ENCODE data around the gene PCNX2. TPM values are rescaled to one million over a fixed set of nuclear protein-coding genes. Genes with fewer than 3 reads are reported as not detected.

PCNX2 gene
- total and polyA plus RNA-seq, 2 donors (not counting 3 experiments of a cell fraction or from before 2014, with no cell fraction given): 6.6 to 11.0 TPM

GRCh38 chr1:232990176-232991128, 305.1 kb downstream of the PCNX2 start:
- ChIA-PET CTCF (interaction anchor here (0.8 to 1.1 kb wide), 2 partner anchors 10 to 38 kb away, joined by 3 to 4 read pairs; no protein-coding TSS in a partner anchor), POLR2A (no interaction called here)
- Histone ChIP-seq H3K4me3 (replicated peaks in 1 of 3; ENCODE audit: insufficient read depth in 1 of 3, low read depth in 1 of 3, low read length in 3 of 3) (no peak overlapping the region), H3K79me2 (ENCODE audit: control insufficient read depth, insufficient read depth, low read length) (no peaks in the 10 kb centered on the region), H3K9me3 (replicated peaks; ENCODE audit: control insufficient read depth, insufficient read depth, low read length) (no peaks in the 10 kb centered on the region), H4K20me1 (replicated peaks; ENCODE audit: control insufficient read depth, extremely low read depth, insufficient read depth, low read length) (no peaks in the 10 kb centered on the region), H3K4me2 (ENCODE audit: insufficient read depth, low read length) (no peak overlapping the region), H3K36me3 (ENCODE audit: control insufficient read depth in 2 of 2, extremely low read depth in 1 of 2, insufficient read depth in 2 of 2, low read length in 2 of 2) (no peaks in the 10 kb centered on the region), H3K4me1 (ENCODE audit: control insufficient read depth, extremely low read depth, insufficient read depth, low read length) (no peaks in the 10 kb centered on the region), H3K9ac (replicated peaks; ENCODE audit: extremely low read depth, insufficient read depth, low read length) (no peak overlapping the region), H3K9me1 (replicated peaks; ENCODE audit: control insufficient read depth, extremely low read depth, insufficient read depth, low read length) (no peaks in the 10 kb centered on the region), H3K27ac (ENCODE audit: insufficient read depth, low read depth, low read length) (no peak overlapping the region), H2AFZ (ENCODE audit: low read depth, low read length) (no peak overlapping the region), H3K27me3 (ENCODE audit: control insufficient read depth in 2 of 2, insufficient read depth in 2 of 2, low read length in 2 of 2) (no peaks in the 10 kb centered on the region)
- TF ChIP-seq MYC (IDR thresholded peaks at IDR 0.05; ENCODE audit: low read depth, low read length) (no peak), POLR2A (IDR thresholded peaks at IDR 0.05; ENCODE audit: low read depth, low read length) (no peak), FOS (IDR thresholded peaks at IDR 0.05; ENCODE audit: borderline replicate concordance, insufficient read depth, low read length) (no peak), GATA2 (IDR thresholded peaks at IDR 0.05; ENCODE audit: insufficient read depth, insufficient read length, low read depth, low read length) (no peak), POLR2AphosphoS5 (IDR thresholded peaks at IDR 0.05; ENCODE audit: insufficient read depth, low read depth, low read length) (no peak), MAX (IDR thresholded peaks at IDR 0.05; ENCODE audit: insufficient read depth, insufficient read length) (no peak), EZH2 (IDR thresholded peaks at IDR 0.05; ENCODE audit: borderline replicate concordance, low read depth, low read length, severe bottlenecking) (no peak), JUN (IDR thresholded peaks at IDR 0.05; ENCODE audit: borderline replicate concordance, insufficient read depth, insufficient read length, low read depth) (no peak), CTCF (IDR thresholded peaks at IDR 0.05; ENCODE audit: extremely low read depth in 1 of 2, insufficient read depth in 1 of 2, low read depth in 1 of 2, low read length in 2 of 2) (no peak)
- dilution Hi-C loops (cut with MboI; ENCODE audit: extremely low pct_ligation_motif_present, low sequenced_read_pairs) (no loop called here), intact Hi-C loops (cut with micrococcal nuclease) (no loop called here)
- FAIRE-seq (no peak), DNase-seq (ENCODE audit: low read depth, low spot score) (no peak)
- BruUV-seq (replicated peaks): no TSS peak
